B cell (primary cell): ENCODE data around the gene PPCS.

Experiments
- CTCF ChIP-seq: fragments of 200-600 bp; IDR thresholded peaks from one replicate; pipeline ENCODE4 v1.8.0; 2022; ENCODE audit warnings: antibody characterized with exemption, mild to moderate bottlenecking
- EZH2 ChIP-seq: IDR thresholded peaks from 2 replicates; pipeline ENCODE4 v1.6.1; 2012; ENCODE audit warnings: borderline replicate concordance, low read depth, mild to moderate bottlenecking, moderate library complexity, low read length; ENCODE audit not compliant: insufficient read depth, poor library complexity, severe bottlenecking

- TF ChIP-seq CTCF: no peak
- no peak for TF ChIP-seq EZH2
These were observed 26.4 kb downstream of the PPCS start for GRCh38 chr1:42482635-42483153.
